PC-9 (cell line): ENCODE results near the gene EGFR.

ENCODE experiments used
- CTCF ChIP-seq: fragments of 200-600 bp; sonication (generic); conservative IDR thresholded peaks from 2 replicates; pipeline ENCODE4 v1.6.1; 2017; ENCODE audit warnings: mixed run types, antibody characterized with exemption, mild to moderate bottlenecking, moderate library complexity
- EZH2 ChIP-seq: fragments of 200-600 bp; sonication (generic); IDR thresholded peaks from 2 replicates; pipeline ENCODE4 v1.8.0; 2017; ENCODE audit warnings: antibody characterized with exemption, low read depth

- TF ChIP-seq CTCF (no peak), EZH2 (no peak)
Measured at GRCh38 chr7:55031075-55031474, 12.3 kb downstream of the EGFR start.
